NT2/D1 (cell line): Measurements from ENCODE around the gene FOXN4.

ENCODE experiments used
- SUZ12 ChIP-seq: IDR thresholded peaks from 2 replicates; pipeline ENCODE4 v1.6.1; 2011; ENCODE audit not compliant: insufficient read length, insufficient read depth; ENCODE audit errors: extremely low read depth
- YY1 ChIP-seq: IDR thresholded peaks from 2 replicates; pipeline ENCODE4 v1.6.1; 2011; ENCODE audit not compliant: insufficient read length, insufficient read depth
- ZNF274 ChIP-seq: IDR thresholded peaks from 2 replicates; pipeline ENCODE4 v1.6.1; 2011; ENCODE audit warnings: mild to moderate bottlenecking, low read depth, low read length

DNA sequence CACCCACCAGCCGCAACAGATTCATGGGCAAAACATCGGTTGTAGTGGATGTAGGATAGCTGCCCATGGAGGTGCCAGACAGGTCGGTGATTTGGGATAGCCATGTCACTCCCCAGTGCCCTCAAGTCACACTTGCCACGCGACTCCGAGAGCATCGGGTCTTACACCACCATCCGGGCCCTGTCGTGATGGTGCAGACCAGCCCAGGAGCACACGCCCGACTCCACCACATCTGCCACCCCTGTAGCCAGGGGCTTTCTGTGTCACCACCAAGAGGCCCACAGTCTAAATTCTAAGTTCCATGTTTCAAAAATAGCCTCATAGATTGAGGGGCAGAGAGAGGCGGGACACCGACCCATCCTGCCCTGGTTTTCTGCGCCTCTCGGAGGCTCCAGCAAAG lies 18.0 kb downstream of the FOXN4 start:
- TF ChIP-seq ZNF274: no peak
- no peak for TF ChIP-seq YY1
- TF ChIP-seq SUZ12: no peak
